Measurements from ENCODE around the gene UGT2B17. TPM values are rescaled to one million over a fixed set of nuclear protein-coding genes. Genes with fewer than 3 reads are reported as not detected.

Gene UGT2B17
- total RNA-seq, 2 donors from 2014 or later, result not detected

- Histone ChIP-seq H3K9me3 (no peaks in the 10 kb centered on the region), H3K4me3 (no peak overlapping the region), H3K4me1 (no peaks in the 10 kb centered on the region), H3K27me3 (no peaks in the 10 kb centered on the region), H3K36me3 (no peaks in the 10 kb centered on the region), H3K27ac (no peak overlapping the region)
- no peak for TF ChIP-seq CTCF (IDR thresholded peaks at IDR 0.05)
- DNase-seq (ENCODE audit: low spot score), result no peak
These were observed 77.1 kb downstream of the UGT2B17 start for GRCh38 chr4:68499021-68499420.

GRCh38 chr4:68498413-68499007 lies 77.6 kb downstream of the UGT2B17 start:
- no peaks in the 10 kb centered on the region for H3K9me3 ChIP-seq
- no peak overlapping the region for H3K27ac ChIP-seq
- no peak for DNase-seq (ENCODE audit: low spot score)
- H3K36me3 ChIP-seq, result no peaks in the 10 kb centered on the region
- H3K27me3 ChIP-seq, result no peaks in the 10 kb centered on the region
- TF ChIP-seq CTCF (IDR thresholded peaks at IDR 0.05), result peak; percentile 35 to 84
- H3K4me1 ChIP-seq, result no peaks in the 10 kb centered on the region
- H3K4me3 ChIP-seq, result no peak overlapping the region

- Histone ChIP-seq H3K4me3 (no peak overlapping the region), H3K4me1 (no peaks in the 10 kb centered on the region), H3K27ac (no peak overlapping the region), H3K9me3 (no peaks in the 10 kb centered on the region), H3K27me3 (no peaks in the 10 kb centered on the region), H3K36me3 (no peaks in the 10 kb centered on the region)
- no peak for DNase-seq (ENCODE audit: low spot score)
- no peak for TF ChIP-seq CTCF (IDR thresholded peaks at IDR 0.05)
These were observed 81.4 kb downstream of the UGT2B17 start for GRCh38 chr4:68494688-68495087.

GRCh38 chr4:68490826-68491457 lies 85.2 kb downstream of the UGT2B17 start:
- no peak overlapping the region for H3K27ac ChIP-seq
- no peak for DNase-seq (ENCODE audit: low spot score)

GRCh38 chr4:68489338-68489737 lies 86.8 kb downstream of the UGT2B17 start:
- Histone ChIP-seq H3K4me3 (no peak overlapping the region), H3K9me3 (no peaks in the 10 kb centered on the region), H3K27ac (no peak overlapping the region), H3K27me3 (no peaks in the 10 kb centered on the region), H3K4me1 (no peaks in the 10 kb centered on the region), H3K36me3 (no peaks in the 10 kb centered on the region)
- no peak for TF ChIP-seq CTCF (IDR thresholded peaks at IDR 0.05)
- DNase-seq (ENCODE audit: low spot score), result no peak

More at GRCh38 chr4:68490826-68491457, 85.2 kb downstream of the UGT2B17 start:
- Histone ChIP-seq H3K4me1 (no peaks in the 10 kb centered on the region), H3K27me3 (no peaks in the 10 kb centered on the region), H3K9me3 (no peaks in the 10 kb centered on the region), H3K36me3 (no peaks in the 10 kb centered on the region), H3K4me3 (no peak overlapping the region)
- no peak for TF ChIP-seq CTCF (IDR thresholded peaks at IDR 0.05)

Other genes starting within 250 kb of the UGT2B17 start
- gene YTHDC1, start 226.2 kb downstream of the UGT2B17 start, total RNA-seq, result 10 to 100 TPM; 32.6 to 35.6 TPM
- not detected for gene TMPRSS11E, start 128.9 kb downstream of the UGT2B17 start, total RNA-seq
- gene UGT2B15, start 94.3 kb upstream of the UGT2B17 start, total RNA-seq, result not detected
- gene UGT2B10, start 239.7 kb upstream of the UGT2B17 start, total RNA-seq, result not detected